A549 (cell line): ENCODE data around the gene C14orf132. TPM values are rescaled to one million over a fixed set of nuclear protein-coding genes. Genes with fewer than 3 reads are reported as not detected.

ENCODE experiments used
- ATAC-seq, 2 experiments: fragments of 200-7000 bp in 1 of 2; fragments of >200 bp in 1 of 2; cut with Nextera tagmentation in 1 of 2; cut with Tn5 transposase in 1 of 2; 3 replicates each; pipeline versions ENCODE4 v1.8.0 to v1.9.1; 2018 to 2020; ENCODE audit warnings: mild to moderate bottlenecking in 1 of 2, moderate library complexity in 1 of 2
- CTCF ChIA-PET: fragments of 300-600 bp; sonication (Branson Sonifier 250); formaldehyde crosslinking; extraction: SDS; loops from one replicate; lab custom pipeline; 2021; ENCODE audit warnings: antibody characterized with exemption, inconsistent platforms; lab: Yijun Ruan, JAX
- POLR2A ChIA-PET: fragments of 350-600 bp; formaldehyde crosslinking; extraction: SDS; loops from one replicate; lab custom pipeline; 2021; ENCODE audit warnings: antibody characterized with exemption, inconsistent platforms; lab: Yijun Ruan, JAX
- DNase-seq, 2 experiments: peaks; one replicate each; pipeline versions ENCODE4 v3.0.0 to v3.0.0-alpha.2; 2011 to 2016; ENCODE audit warnings: low read depth in 1 of 2, low spot score in 1 of 2
- FAIRE-seq: peaks from 2 replicates; lab custom pipeline; 2011; peaks lifted over from hg19 to GRCh38; lab: Jason Lieb, UNC
- H3K27ac ChIP-seq, 2 experiments: fragments of >200 bp; sonication (Bioruptor Twin); formaldehyde crosslinking; 3 replicates each; pipeline ENCODE4 v1.5.1; 2016 to 2017
- H3K4me1 ChIP-seq: fragments of >200 bp; sonication (Bioruptor Twin); formaldehyde crosslinking; 3 replicates; pipeline ENCODE4 v1.6.1; 2016
- H3K4me2 ChIP-seq: fragments of >200 bp; sonication (Bioruptor Twin); formaldehyde crosslinking; 3 replicates; pipeline ENCODE4 v1.6.1; 2016
- H3K4me3 ChIP-seq: fragments of >200 bp; sonication (Bioruptor Twin); formaldehyde crosslinking; 3 replicates; pipeline ENCODE4 v1.5.1; 2016
- H3K9me3 ChIP-seq: fragments of >200 bp; sonication (Bioruptor Twin); formaldehyde crosslinking; 3 replicates; pipeline ENCODE4 v1.6.1; 2016
- BCL3 ChIP-seq: fragments of >200 bp; sonication (Bioruptor Twin); formaldehyde crosslinking; IDR thresholded peaks from 3 replicates; pipeline ENCODE4 v1.6.1; 2016
- CEBPB ChIP-seq, 2 experiments: fragments of >200 bp in 1 of 2; sonication (Bioruptor Twin) in 1 of 2; formaldehyde crosslinking in 1 of 2; IDR thresholded peaks; 2 replicates each; pipeline ENCODE4 v1.6.1; 2012 to 2016
- CHD2 ChIP-seq: fragments of 150-350 bp; IDR thresholded peaks from 2 replicates; pipeline ENCODE4 v1.6.1; 2014; ENCODE audit warnings: low read length; ENCODE audit not compliant: partially characterized antibody
- CTCF ChIP-seq: fragments of >200 bp; sonication (Bioruptor Twin); formaldehyde crosslinking; IDR thresholded peaks from 3 replicates; pipeline ENCODE4 v1.5.1; 2016
- EHF ChIP-seq: fragments of 250-450 bp; sonication (Bioruptor Pico); IDR thresholded peaks from 2 replicates; pipeline ENCODE4 v1.5.0; 2020; ENCODE audit warnings: mild to moderate bottlenecking
- EP300 ChIP-seq, 2 experiments: fragments of >200 bp; sonication (Bioruptor Twin); formaldehyde crosslinking; IDR thresholded peaks; 2 replicates in 1 of 2; 3 replicates in 1 of 2; pipeline ENCODE4 v1.6.1; 2016 to 2017
- FOXS1 ChIP-seq: fragments of 250-450 bp; sonication (Bioruptor Pico); IDR thresholded peaks from 2 replicates; pipeline ENCODE4 v1.5.0; 2020; ENCODE audit warnings: mild to moderate bottlenecking, moderate library complexity
- JUN ChIP-seq, 2 experiments: fragments of >200 bp; sonication (Bioruptor Twin); formaldehyde crosslinking; IDR thresholded peaks; 2 replicates in 1 of 2; 3 replicates in 1 of 2; pipeline ENCODE4 v1.6.1; 2016 to 2017
- MAZ ChIP-seq: fragments of 150-350 bp; IDR thresholded peaks from 2 replicates; pipeline ENCODE4 v1.6.1; 2014; ENCODE audit warnings: antibody characterized with exemption, low read depth, low read length, borderline replicate concordance
- NR3C1 ChIP-seq: fragments of >200 bp; sonication (Bioruptor Twin); formaldehyde crosslinking; IDR thresholded peaks from 3 replicates; pipeline ENCODE4 v1.6.1; 2017
- PBX3 ChIP-seq: IDR thresholded peaks from 2 replicates; pipeline ENCODE4 v1.6.1; 2012
- POLR2A ChIP-seq: IDR thresholded peaks from 2 replicates; pipeline ENCODE4 v1.6.1; 2012; ENCODE audit warnings: mild to moderate bottlenecking, low read length
- POLR2AphosphoS2 ChIP-seq: conservative IDR thresholded peaks from 2 replicates; pipeline ENCODE4 v1.6.1; 2012; ENCODE audit warnings: low read length, improper control_type of control experiment, inconsistent platforms
- RARB ChIP-seq: fragments of 250-450 bp; sonication (Bioruptor Pico); IDR thresholded peaks from 2 replicates; pipeline ENCODE4 v1.8.0; 2021; ENCODE audit warnings: mild to moderate bottlenecking, moderate library complexity
- RFX5 ChIP-seq: fragments of 450-650 bp; IDR thresholded peaks from 2 replicates; pipeline ENCODE4 v1.7.1; 2014; ENCODE audit warnings: antibody characterized with exemption, mild to moderate bottlenecking, moderate library complexity
- RNF2 ChIP-seq: fragments of 200-600 bp; sonication (generic); IDR thresholded peaks from 2 replicates; pipeline ENCODE4 v1.6.1; 2016; ENCODE audit warnings: low read depth, mild to moderate bottlenecking, antibody characterized with exemption, moderate library complexity, borderline replicate concordance
- SREBF2 ChIP-seq: fragments of 450-650 bp; IDR thresholded peaks from 2 replicates; pipeline ENCODE4 v1.6.1; 2014; ENCODE audit warnings: mild to moderate bottlenecking, moderate library complexity
- USF2 ChIP-seq: fragments of 450-650 bp; IDR thresholded peaks from 2 replicates; pipeline ENCODE4 v1.6.1; 2014; ENCODE audit warnings: antibody characterized with exemption
- ZFP36 ChIP-seq: fragments of 450-650 bp; IDR thresholded peaks from 2 replicates; pipeline ENCODE4 v1.6.1; 2014; ENCODE audit warnings: borderline replicate concordance; ENCODE audit not compliant: partially characterized antibody
- WGBS: methylation state at CpG from one replicate; pipeline ENCODE4 v1.1.6; 2017; ENCODE audit errors: missing lambda C conversion rate; 5-methylcytosine and 5-hydroxymethylcytosine counted together
- polyA plus RNA-seq, 4 experiments: library from polyadenylated mRNA; depleted of rRNA in 3 of 4; stranded (reverse); fragments of >200 nt; fragmentation: RNase III in 1 of 4; extraction: RNeasy Plus Mini Kit Qiagen cat#74134 plus additional on column Dnase treatment in 1 of 4; gene quantifications; 2 replicates in 3 of 4; 3 replicates in 1 of 4; pipeline ENCODE4 v1.2.3, GENCODE V29; 2011 to 2017
- TF ChIP-seq, protein P1 (sequence below): fragments of 200-600 bp; sonication (generic); IDR thresholded peaks from 2 replicates; pipeline ENCODE4 v1.6.1; 2016; ENCODE audit warnings: antibody characterized with exemption, mild to moderate bottlenecking, moderate library complexity
- TF ChIP-seq, protein P2 (sequence below): fragments of 150-350 bp; IDR thresholded peaks from 2 replicates; pipeline ENCODE4 v1.6.1; 2014; ENCODE audit warnings: low read depth, mild to moderate bottlenecking, low read length

C14orf132 gene
- polyA plus RNA-seq, 2 of the 4 experiments (the other 2 are of a cell fraction), result 4.6 to 8.5 TPM

GRCh38 chr14:96106891-96107290 lies 67.7 kb downstream of the C14orf132 start:
- 72% methylated on average over 5 of the region's 6 CpGs for WGBS
- no peak overlapping the region for H3K4me2 ChIP-seq
- peak overlapping the region; percentile 86 to 89; a peak in 5 of 6 replicates for H3K27ac ChIP-seq
- DNase-seq (no peak), ATAC-seq (no peak), FAIRE-seq (no peak)
- peaks cover 31% of the 10 kb centered on the region for H3K4me1 ChIP-seq
- TF ChIP-seq RARB (CRISPR knock-in tag) (no peak), POLR2A (no peak), RFX5 (no peak), PBX3 (no peak), POLR2AphosphoS2 (no peak), FOXS1 (CRISPR knock-in tag) (no peak), RNF2 (no peak), EHF (CRISPR knock-in tag) (no peak), USF2 (no peak), JUN (IDR thresholded peaks at IDR 0.05) (no peak), MAZ (no peak), SREBF2 (no peak)
- TF ChIP-seq, protein P1, sequence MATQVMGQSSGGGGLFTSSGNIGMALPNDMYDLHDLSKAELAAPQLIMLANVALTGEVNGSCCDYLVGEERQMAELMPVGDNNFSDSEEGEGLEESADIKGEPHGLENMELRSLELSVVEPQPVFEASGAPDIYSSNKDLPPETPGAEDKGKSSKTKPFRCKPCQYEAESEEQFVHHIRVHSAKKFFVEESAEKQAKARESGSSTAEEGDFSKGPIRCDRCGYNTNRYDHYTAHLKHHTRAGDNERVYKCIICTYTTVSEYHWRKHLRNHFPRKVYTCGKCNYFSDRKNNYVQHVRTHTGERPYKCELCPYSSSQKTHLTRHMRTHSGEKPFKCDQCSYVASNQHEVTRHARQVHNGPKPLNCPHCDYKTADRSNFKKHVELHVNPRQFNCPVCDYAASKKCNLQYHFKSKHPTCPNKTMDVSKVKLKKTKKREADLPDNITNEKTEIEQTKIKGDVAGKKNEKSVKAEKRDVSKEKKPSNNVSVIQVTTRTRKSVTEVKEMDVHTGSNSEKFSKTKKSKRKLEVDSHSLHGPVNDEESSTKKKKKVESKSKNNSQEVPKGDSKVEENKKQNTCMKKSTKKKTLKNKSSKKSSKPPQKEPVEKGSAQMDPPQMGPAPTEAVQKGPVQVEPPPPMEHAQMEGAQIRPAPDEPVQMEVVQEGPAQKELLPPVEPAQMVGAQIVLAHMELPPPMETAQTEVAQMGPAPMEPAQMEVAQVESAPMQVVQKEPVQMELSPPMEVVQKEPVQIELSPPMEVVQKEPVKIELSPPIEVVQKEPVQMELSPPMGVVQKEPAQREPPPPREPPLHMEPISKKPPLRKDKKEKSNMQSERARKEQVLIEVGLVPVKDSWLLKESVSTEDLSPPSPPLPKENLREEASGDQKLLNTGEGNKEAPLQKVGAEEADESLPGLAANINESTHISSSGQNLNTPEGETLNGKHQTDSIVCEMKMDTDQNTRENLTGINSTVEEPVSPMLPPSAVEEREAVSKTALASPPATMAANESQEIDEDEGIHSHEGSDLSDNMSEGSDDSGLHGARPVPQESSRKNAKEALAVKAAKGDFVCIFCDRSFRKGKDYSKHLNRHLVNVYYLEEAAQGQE, result no peak
- TF ChIP-seq, protein P2, sequence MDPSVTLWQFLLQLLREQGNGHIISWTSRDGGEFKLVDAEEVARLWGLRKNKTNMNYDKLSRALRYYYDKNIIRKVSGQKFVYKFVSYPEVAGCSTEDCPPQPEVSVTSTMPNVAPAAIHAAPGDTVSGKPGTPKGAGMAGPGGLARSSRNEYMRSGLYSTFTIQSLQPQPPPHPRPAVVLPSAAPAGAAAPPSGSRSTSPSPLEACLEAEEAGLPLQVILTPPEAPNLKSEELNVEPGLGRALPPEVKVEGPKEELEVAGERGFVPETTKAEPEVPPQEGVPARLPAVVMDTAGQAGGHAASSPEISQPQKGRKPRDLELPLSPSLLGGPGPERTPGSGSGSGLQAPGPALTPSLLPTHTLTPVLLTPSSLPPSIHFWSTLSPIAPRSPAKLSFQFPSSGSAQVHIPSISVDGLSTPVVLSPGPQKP, result no peak
- peaks cover 6% of the 10 kb centered on the region; the same call in 2 of the 3 replicates for H3K9me3 ChIP-seq
- no peak overlapping the region for H3K4me3 ChIP-seq
- CTCF ChIA-PET, result interaction anchor here (0.8 to 16.8 kb wide), 6 partner anchors 9 to 194 kb away, joined by 3 to 486 read pairs (median 4); no protein-coding TSS in a partner anchor
- POLR2A ChIA-PET, result no interaction called here

DNA sequence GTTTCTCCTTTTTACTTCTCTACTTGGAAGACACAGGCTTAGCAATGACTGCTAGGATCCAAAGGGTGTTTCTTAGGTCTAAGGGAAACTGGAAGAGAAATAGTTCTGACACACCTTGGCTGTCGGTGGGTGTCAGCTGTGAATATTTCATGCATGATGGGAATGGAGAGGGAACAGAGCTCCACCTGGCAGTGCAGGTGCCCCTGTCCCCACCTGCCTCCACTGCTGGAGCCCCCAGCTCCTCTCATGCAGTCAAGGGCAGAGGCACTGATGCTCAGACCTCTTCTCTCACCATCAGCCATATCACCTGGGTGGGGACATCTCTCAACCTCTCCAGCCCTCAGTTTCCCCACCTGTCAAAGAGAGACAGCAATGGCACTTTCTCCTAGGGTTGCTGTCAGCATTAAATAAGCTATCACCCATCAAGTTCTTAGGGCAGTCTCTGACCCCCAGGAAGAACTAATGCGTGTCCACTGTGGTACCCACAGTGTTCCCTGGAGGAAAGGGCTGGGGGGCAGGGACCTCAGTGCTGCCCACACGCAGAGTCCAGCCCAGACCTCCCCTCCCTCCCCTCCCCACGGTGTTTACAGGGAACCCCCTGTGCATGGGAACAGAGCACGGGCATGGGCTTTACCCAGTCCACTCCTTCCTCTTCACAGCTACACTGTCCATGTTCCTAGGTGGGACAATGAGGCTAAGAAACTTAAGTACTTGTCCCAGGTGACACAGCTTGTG lies 69.1 kb downstream of the C14orf132 start:
- H3K27ac ChIP-seq, result peak overlapping the region; percentile 40 to 86; a peak in 5 of 6 replicates
- POLR2A ChIA-PET, result no interaction called here
- H3K9me3 ChIP-seq, result peaks cover 16% of the 10 kb centered on the region
- DNase-seq, result no peak
- WGBS, result 73% methylated on average over 4 of the region's 5 CpGs
- no peak for ATAC-seq
- no peak for FAIRE-seq
- H3K4me2 ChIP-seq, result no peak overlapping the region
- H3K4me3 ChIP-seq, result no peak overlapping the region
- CTCF ChIA-PET, result interaction anchor here (1.3 to 16.8 kb wide), 3 partner anchors 20 to 171 kb away, joined by 3 to 486 read pairs (median 280); no protein-coding TSS in a partner anchor
- peaks cover 28% of the 10 kb centered on the region for H3K4me1 ChIP-seq
- TF ChIP-seq NR3C1 (no peak), CHD2 (no peak), JUN (IDR thresholded peaks at IDR 0.05) (no peak), FOXS1 (CRISPR knock-in tag) (no peak), ZFP36 (no peak), BCL3 (no peak), EP300 (IDR thresholded peaks at IDR 0.05) (no peak), CTCF (no peak), RNF2 (no peak), MAZ (no peak), POLR2A (no peak), CEBPB (IDR thresholded peaks at IDR 0.05) (no peak)
- TF ChIP-seq, protein P1, result no peak
